Activated T-cell treated with anti-CD3 and anti-CD28 coated beads, Interleukin-2, amount 50 U/mL, for 24 hours (primary cell): ENCODE results near the gene CRYL1.

Experiments
- DNase-seq: peaks from one replicate; pipeline ENCODE4 v3.0.0-alpha.2; 2020
- H3K27ac Mint-ChIP-seq: 2 replicates; pipeline ENCODE4 v1.8.0; 2020; ENCODE audit warnings: mild to moderate bottlenecking, mixed read lengths
- H3K27me3 Mint-ChIP-seq: 2 replicates; pipeline ENCODE4 v1.8.0; 2020; ENCODE audit warnings: mixed read lengths
- H3K36me3 Mint-ChIP-seq: 2 replicates; pipeline ENCODE4 v1.8.0; 2020; ENCODE audit warnings: low read depth, mixed read lengths
- H3K4me1 Mint-ChIP-seq: 2 replicates; pipeline ENCODE4 v1.8.0; 2020; ENCODE audit warnings: low read depth, mixed read lengths
- H3K4me3 Mint-ChIP-seq: 2 replicates; pipeline ENCODE4 v1.8.0; 2020; ENCODE audit warnings: mild to moderate bottlenecking, moderate library complexity, mixed read lengths
- H3K9me3 Mint-ChIP-seq: 2 replicates; pipeline ENCODE4 v1.8.0; 2020; ENCODE audit warnings: mixed read lengths

The CRYL1 gene

DNA sequence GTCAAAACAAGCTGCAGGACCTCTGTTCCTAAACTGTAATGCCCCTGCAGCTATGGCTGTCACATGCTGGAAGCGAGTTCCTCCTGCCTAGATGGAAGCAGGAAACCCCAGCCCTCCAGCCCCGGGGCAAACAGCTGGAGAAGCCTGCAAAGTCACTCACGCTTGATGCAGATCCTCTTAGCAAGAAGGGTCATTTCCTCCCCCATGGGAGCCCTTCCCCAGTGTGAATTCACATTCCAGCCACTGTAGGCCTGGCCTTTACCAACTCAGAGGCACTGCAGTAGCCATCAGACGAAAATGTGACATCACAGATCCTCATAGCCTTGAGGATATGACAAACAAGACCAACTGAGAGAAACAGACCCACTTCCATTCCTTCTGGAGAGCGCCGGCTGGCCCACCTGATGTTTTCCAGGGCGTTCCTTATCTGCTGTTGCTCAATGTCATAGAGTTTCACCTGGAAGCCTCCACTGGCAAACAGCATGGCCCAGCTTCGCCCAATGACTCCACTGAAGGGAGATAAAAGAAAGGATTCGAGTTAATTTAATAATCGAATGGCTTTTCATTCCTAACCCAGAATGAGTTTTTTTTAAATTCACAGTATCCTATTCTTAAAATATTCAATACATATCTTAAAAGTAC, 13.5 kb downstream of the CRYL1 start:
- peaks cover 30% of the 10 kb centered on the region for H3K36me3 Mint-ChIP-seq
- H3K4me1 Mint-ChIP-seq: peaks cover 1% of the 10 kb centered on the region
- no peaks in the 10 kb centered on the region for H3K9me3 Mint-ChIP-seq
- no peak overlapping the region for H3K27ac Mint-ChIP-seq
- no peaks in the 10 kb centered on the region for H3K27me3 Mint-ChIP-seq
- no peak overlapping the region for H3K4me3 Mint-ChIP-seq
- no peak for DNase-seq

DNA sequence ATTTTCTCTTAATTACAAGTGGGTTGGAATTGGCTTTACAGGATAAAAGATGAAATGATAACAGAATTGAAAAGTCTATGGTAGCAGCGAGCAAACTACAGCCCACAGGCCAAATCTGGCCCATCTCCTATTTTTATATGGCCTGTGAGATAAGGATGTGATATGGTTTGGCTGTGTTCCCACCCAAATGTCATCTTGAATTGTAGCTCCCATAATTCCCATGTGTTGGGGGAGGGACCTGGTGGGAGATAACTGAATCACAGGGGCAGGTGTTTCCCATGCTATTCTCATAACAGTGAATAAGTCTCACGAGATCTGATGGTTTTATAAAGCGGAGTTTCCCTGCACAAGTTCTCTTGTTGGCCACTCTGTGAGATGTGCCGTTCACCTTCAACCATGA, 19.0 kb downstream of the CRYL1 start:
- Mint-ChIP-seq H3K4me1 (no peaks in the 10 kb centered on the region), H3K27me3 (no peaks in the 10 kb centered on the region), H3K27ac (no peak overlapping the region), H3K4me3 (no peak overlapping the region), H3K36me3 (peaks cover 31% of the 10 kb centered on the region), H3K9me3 (no peaks in the 10 kb centered on the region)
- DNase-seq: no peak

DNA sequence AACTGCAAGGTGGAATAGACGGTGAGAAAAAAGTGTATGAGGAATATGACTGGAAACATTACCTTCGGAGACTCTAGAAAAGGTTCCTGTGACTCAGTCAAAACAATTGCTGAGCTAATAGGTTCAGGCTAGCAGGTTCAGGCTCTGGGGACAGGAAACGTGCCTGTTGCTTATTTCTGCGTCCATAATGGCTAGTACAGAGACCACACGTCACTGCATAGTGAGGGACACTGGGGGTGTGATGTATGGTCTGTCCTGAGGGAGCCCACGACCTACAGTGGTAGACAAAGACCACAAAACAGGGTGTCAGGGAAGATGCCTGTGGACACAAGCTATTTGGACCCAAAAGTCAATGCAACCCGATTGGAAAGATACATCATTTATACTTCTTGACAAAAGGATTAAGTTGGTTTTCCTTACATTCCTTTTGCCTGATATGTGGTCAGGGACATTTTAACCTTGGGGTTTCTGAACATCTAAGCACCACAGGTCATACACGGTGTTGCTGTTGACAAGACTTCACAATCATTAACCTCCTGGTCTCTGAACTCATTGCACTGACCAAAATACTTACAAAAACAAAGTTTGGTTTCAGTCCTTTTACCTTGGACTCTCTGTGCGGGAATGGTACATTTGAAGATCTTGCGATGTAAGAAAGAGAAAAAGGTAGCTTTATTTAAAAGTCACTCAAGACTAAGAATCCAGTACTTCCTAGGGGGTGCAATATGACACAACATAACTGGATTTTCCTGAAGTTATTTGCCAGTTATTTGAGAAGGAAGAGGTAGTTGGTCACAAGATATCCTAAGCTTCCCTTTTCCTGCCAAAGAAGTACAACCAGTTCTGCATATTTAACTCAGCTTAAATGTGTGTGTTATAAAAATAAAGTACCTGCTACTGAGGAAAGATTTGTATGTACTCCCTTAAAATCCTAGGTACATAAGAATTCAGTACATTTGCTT, 20.0 kb downstream of the CRYL1 start:
- no peak overlapping the region for H3K4me3 Mint-ChIP-seq
- H3K9me3 Mint-ChIP-seq: peaks cover 4% of the 10 kb centered on the region
- H3K27me3 Mint-ChIP-seq: no peaks in the 10 kb centered on the region
- no peak overlapping the region for H3K27ac Mint-ChIP-seq
- no peaks in the 10 kb centered on the region for H3K4me1 Mint-ChIP-seq
- no peak for DNase-seq
- peaks cover 26% of the 10 kb centered on the region for H3K36me3 Mint-ChIP-seq

DNA sequence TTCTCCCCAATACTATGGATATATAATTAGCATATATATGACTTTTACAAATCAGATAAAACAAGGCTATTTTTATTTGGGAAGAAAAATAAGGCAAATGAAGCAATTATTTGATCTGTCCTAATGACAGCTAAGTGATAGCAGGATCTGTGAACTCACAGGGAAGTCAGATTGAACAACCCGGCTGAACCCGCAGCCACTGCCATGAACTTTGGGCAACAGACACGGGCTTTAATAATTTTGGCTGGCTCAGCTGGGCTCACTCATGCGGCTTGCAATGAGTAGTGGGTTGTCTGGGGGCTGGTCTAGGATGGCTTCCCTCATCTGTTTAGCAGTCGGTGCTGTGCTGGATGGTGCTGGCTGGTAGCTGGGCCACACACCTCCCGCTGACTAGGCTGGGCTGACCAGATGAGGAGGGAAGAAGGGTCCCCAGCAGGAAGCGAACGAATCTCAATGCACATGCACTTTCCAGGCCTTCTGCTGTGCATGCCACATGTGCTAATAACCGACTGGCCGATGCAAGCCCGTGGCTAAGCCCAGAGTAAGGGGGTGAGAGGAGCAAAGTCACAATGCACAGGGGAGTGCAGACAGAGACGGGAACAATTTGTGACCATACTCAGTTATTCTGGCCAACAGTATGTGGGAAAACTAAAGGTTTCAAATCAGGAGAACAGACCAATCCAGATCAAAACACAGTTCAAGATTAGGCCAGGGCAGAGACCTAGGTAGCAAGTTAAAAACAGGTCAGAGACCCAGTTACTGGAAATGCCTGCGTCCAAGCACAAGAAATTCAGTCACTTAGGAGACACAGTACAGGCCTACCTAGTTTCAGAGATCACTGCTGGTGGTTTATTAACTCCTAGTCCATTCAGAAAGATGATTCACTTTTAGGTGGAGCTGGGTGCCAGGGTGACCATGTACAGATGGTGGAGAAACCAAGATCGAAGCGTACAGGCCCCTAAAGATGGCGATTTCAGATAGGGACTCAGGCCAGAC, 22.3 kb downstream of the CRYL1 start:
- H3K27ac Mint-ChIP-seq: no peak overlapping the region
- peaks cover 10% of the 10 kb centered on the region for H3K9me3 Mint-ChIP-seq
- H3K36me3 Mint-ChIP-seq: peaks cover 25% of the 10 kb centered on the region
- DNase-seq: no peak
- no peaks in the 10 kb centered on the region for H3K4me1 Mint-ChIP-seq
- H3K27me3 Mint-ChIP-seq: no peaks in the 10 kb centered on the region
- H3K4me3 Mint-ChIP-seq: no peak overlapping the region

DNA sequence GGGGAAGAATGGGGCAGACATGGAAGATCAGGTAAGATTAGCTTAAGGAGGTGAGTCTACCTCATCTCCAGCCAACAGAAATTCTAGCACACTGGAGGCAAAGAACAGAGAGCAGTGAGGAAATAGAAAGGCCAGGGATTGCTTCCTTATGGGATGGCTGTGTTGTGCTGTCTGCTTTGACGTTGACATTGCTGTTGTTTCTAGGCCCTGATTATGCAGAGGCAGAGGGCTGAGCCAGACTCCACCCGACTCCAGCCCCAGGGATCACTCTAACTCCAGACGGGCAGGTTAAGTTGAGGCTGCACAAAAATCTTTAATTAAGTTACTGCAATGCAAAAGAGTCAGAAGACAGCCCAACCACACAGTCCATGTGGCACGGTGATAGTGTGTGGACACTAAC, 24.1 kb downstream of the CRYL1 start:
- H3K36me3 Mint-ChIP-seq: peaks cover 20% of the 10 kb centered on the region
- peaks cover 10% of the 10 kb centered on the region for H3K9me3 Mint-ChIP-seq
- no peaks in the 10 kb centered on the region for H3K27me3 Mint-ChIP-seq
- no peak overlapping the region for H3K4me3 Mint-ChIP-seq
- no peaks in the 10 kb centered on the region for H3K4me1 Mint-ChIP-seq
- no peak for DNase-seq
- H3K27ac Mint-ChIP-seq: no peak overlapping the region

DNA sequence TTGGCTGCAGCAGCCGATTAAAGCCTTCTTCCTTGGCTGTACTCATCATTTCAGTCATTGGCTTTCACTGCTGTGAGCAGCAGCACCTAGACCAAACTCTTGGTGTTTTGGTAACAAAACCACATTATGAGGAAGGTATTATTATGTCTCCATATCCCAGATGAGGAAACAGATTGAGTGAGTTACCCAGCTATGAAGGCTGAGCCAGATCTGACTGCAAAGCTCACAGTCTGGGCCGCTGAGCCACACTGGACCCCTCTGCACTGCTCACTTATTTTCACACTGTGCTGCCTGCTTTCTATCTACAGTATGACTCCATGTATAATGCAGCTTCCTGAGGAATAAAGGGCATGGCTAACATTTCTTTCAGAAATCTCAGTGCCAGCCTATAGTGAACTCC, 24.5 kb downstream of the CRYL1 start:
- no peaks in the 10 kb centered on the region for H3K27me3 Mint-ChIP-seq
- H3K4me1 Mint-ChIP-seq: no peaks in the 10 kb centered on the region
- no peak overlapping the region for H3K27ac Mint-ChIP-seq
- peaks cover 10% of the 10 kb centered on the region for H3K9me3 Mint-ChIP-seq
- peaks cover 17% of the 10 kb centered on the region for H3K36me3 Mint-ChIP-seq
- H3K4me3 Mint-ChIP-seq: no peak overlapping the region
- no peak for DNase-seq

DNA sequence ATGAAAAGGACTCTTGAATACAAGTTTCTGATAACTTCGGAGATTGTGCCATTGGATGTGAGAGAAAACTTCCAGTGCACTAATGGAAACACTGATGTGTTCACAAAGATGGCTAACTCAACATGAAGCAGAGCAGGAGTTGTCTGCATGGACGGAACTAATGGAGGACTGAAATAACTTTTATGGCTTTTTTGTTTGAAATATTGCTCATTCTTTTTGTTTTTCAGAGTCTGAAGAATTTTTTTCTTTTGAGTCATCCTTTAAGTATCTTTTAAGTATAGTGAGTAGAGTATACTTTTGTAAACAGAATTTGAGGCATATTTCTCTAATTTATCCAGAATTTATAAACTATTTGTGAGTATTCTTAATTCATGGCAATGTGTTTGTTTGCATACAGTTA, 25.7 kb downstream of the CRYL1 start:
- H3K36me3 Mint-ChIP-seq: peaks cover 12% of the 10 kb centered on the region

DNA sequence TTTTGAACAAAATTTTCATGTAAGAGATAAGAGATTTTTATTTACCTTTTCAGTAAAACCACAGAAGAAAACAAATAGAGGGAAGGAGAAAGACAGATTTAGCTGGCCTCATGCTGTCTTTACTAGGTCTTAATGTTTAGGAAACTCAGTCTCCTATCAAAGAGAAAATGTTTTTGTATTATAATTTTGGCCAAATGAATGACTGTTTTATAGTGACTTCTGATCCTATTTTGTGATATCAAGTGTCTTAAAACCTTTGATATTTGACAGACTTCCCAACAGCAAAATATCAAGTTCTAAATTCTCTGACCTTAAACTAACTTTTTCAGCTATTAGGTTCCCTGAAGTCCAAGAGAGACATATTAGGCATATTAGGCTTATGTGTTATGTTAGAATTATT, 27.0 kb downstream of the CRYL1 start:
- Mint-ChIP-seq H3K4me1 (peaks cover 5% of the 10 kb centered on the region), H3K4me3 (no peak overlapping the region), H3K9me3 (peaks cover 10% of the 10 kb centered on the region), H3K27me3 (no peaks in the 10 kb centered on the region), H3K36me3 (peaks cover 12% of the 10 kb centered on the region), H3K27ac (no peak overlapping the region)
- no peak for DNase-seq

More for the DNA sequence above, 25.7 kb downstream of the CRYL1 start:
- H3K4me1 Mint-ChIP-seq: peaks cover 5% of the 10 kb centered on the region
- no peak overlapping the region for H3K4me3 Mint-ChIP-seq
- no peaks in the 10 kb centered on the region for H3K27me3 Mint-ChIP-seq
- peaks cover 10% of the 10 kb centered on the region for H3K9me3 Mint-ChIP-seq
- no peak overlapping the region for H3K27ac Mint-ChIP-seq
- no peak for DNase-seq

DNA sequence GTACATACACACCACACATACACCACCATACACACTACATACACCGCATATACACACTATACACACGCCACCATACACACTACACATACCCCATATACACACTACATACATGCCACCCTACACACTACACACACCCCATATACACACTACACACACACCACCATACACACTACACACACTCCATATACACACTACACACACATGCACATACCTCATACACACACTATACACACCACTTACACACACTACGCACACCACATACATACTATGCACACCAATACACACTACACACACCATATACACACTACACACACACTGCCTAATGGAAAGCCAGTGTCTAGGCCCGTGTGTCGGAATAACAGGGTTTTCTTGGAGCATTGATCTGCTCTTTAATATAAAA, 27.5 kb downstream of the CRYL1 start:
- Mint-ChIP-seq H3K27me3 (no peaks in the 10 kb centered on the region), H3K36me3 (peaks cover 12% of the 10 kb centered on the region), H3K27ac (no peak overlapping the region), H3K4me1 (peaks cover 5% of the 10 kb centered on the region), H3K9me3 (peaks cover 10% of the 10 kb centered on the region), H3K4me3 (no peak overlapping the region)
- DNase-seq: no peak

DNA sequence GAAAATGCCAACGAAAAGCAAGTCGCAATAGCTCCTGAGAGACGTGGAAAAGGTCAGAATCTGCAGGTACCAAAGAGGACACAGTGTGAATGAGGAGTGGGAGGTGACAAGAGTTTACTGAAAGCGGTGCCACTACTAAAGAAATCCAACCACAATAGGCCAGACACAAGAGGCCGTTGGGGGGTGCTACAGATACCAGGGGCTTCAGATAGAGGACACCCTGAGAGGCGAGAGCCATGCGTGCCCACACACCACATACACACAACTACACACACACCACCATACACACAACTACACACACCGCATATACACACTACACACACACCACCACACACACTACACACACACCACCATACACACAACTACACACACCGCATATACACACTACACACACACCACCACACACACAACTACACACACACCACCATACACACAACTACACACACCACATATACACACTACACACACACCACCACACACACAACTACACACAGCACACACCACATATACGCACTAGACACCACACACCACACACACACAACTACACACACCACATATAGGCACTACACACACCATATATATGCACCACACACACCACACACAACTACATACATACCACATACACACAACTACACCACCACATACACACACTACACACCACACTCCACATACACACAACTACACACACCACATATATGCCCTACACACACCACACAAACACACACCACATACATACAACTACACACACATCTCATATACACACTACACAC, 28.5 kb downstream of the CRYL1 start:
- DNase-seq: no peak
- Mint-ChIP-seq H3K36me3 (peaks cover 12% of the 10 kb centered on the region), H3K27me3 (no peaks in the 10 kb centered on the region), H3K27ac (no peak overlapping the region), H3K4me3 (no peak overlapping the region), H3K4me1 (peaks cover 8% of the 10 kb centered on the region), H3K9me3 (peaks cover 10% of the 10 kb centered on the region)

DNA sequence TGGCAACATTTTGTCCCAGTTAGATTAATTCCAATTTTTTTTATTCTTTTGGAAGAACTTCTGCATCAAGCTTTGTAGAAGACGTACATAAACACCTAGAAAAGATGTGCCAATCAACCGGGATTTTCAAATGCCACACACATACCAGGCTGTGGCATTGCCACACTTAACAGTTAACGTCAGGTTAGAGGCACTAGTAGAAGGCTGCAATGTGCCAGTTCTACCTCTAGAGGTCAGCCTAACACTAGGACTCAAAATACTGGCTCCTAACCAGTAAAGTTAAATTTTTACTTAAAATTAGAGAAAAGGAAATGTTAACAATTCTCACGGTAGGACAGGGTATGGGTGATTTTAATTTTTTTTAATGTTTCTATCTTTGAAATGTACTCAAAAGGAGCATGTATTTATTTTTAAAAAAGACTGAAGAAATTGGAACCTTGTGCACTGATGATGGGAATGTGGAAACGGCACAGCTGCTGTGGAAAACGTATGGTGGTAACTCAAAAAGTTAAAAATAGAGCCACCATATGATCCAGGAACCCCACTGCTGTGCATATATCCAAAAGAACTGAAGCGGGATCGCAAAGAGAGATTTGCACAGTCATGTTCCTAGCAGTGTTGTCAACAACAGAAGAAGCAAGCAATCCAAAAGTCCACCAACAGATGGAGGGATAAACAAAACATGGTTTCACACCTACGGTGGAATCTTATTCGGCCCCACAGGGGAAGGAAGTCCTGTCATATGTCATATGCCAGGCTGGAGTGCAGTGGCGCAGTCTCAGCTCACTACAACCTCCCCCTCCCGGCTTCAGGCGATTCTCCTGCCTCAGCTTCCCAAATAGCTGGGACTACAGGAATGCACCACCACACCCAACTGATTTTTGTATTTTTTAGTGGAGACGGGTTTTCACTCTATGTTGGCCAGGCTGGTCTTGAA, 30.3 kb downstream of the CRYL1 start:
- H3K27me3 Mint-ChIP-seq: no peaks in the 10 kb centered on the region
- H3K9me3 Mint-ChIP-seq: peaks cover 4% of the 10 kb centered on the region
- H3K36me3 Mint-ChIP-seq: peaks cover 6% of the 10 kb centered on the region
- H3K4me1 Mint-ChIP-seq: peaks cover 8% of the 10 kb centered on the region
- DNase-seq: no peak
- no peak overlapping the region for H3K4me3 Mint-ChIP-seq
- no peak overlapping the region for H3K27ac Mint-ChIP-seq

DNA sequence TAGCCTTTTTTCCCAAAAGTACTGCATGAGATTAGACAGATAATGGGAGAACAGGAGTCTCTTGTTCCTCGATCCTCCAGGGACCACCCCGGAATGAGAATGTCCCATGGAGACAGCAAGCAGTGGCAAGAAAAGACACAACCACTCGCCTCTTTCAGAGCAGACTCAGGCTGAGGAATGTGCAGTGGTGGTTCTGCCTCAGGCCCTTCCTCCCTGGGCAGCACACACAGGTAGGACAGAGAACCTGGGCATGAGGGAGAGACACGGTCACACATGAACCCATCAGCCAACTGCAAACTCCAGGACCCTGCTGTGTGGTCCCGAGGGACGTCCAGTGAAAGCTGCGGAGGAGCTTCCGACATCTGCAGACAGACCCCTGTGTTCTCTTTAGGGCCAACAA, 31.0 kb downstream of the CRYL1 start:
- H3K36me3 Mint-ChIP-seq: peaks cover under 1% of the 10 kb centered on the region
- H3K27me3 Mint-ChIP-seq: no peaks in the 10 kb centered on the region
- peaks cover 8% of the 10 kb centered on the region for H3K4me1 Mint-ChIP-seq
- H3K4me3 Mint-ChIP-seq: no peak overlapping the region
- DNase-seq: no peak
- no peak overlapping the region for H3K27ac Mint-ChIP-seq
- peaks cover under 1% of the 10 kb centered on the region for H3K9me3 Mint-ChIP-seq

DNA sequence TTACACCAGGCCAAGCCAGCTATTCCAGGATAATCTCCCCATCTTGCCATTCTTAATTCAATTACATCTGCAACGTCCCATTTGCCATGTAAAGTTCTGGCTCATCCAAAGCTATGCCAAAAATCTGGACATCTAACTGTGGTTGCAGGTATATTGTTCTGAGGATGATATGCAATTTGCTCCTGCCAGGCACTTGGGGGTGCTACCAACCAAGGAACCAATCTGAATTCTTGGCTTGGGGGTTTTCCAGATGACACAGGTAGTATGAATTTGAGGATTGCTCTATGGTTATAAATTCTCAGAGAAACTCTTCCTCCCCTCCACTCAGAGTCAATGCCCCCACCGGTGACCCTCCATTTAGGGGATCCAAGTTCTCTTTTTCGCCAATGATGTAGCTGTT, 33.0 kb downstream of the CRYL1 start:
- peak; percentile 54 for DNase-seq
- H3K27me3 Mint-ChIP-seq: no peaks in the 10 kb centered on the region
- peaks cover 8% of the 10 kb centered on the region for H3K4me1 Mint-ChIP-seq
- H3K27ac Mint-ChIP-seq: no peak overlapping the region
- H3K4me3 Mint-ChIP-seq: no peak overlapping the region
- H3K36me3 Mint-ChIP-seq: peaks cover 9% of the 10 kb centered on the region
- no peaks in the 10 kb centered on the region for H3K9me3 Mint-ChIP-seq
